SJSA1 (cell line): ENCODE measurements around the gene SCAMP4. TPM values are rescaled to one million over a fixed set of nuclear protein-coding genes. Genes with fewer than 3 reads are reported as not detected.

Source experiments
- DNase-seq, 2 experiments: peaks; one replicate each; pipeline ENCODE4 v3.0.0-alpha.2; 2015 to 2020; ENCODE audit warnings: low spot score in 2 of 2, low read depth in 1 of 2
- H3K27ac ChIP-seq: fragments of 250-450 bp; sonication (Bioruptor Pico); 2 replicates; pipeline ENCODE4 v1.5.1; 2020; ENCODE audit warnings: mild to moderate bottlenecking, moderate library complexity
- H3K27me3 ChIP-seq: fragments of 250-450 bp; sonication (Bioruptor Pico); replicated peaks from 2 replicates; pipeline ENCODE4 v1.5.1; 2020; ENCODE audit warnings: mild to moderate bottlenecking, moderate library complexity
- H3K36me3 ChIP-seq: fragments of 250-450 bp; sonication (Bioruptor Pico); 2 replicates; pipeline ENCODE4 v1.5.1; 2020; ENCODE audit warnings: mild to moderate bottlenecking
- H3K4me1 ChIP-seq: fragments of 250-450 bp; sonication (Bioruptor Pico); replicated peaks from 2 replicates; pipeline ENCODE4 v1.6.1; 2021; ENCODE audit warnings: mild to moderate bottlenecking
- H3K4me3 ChIP-seq: fragments of 250-450 bp; sonication (Bioruptor Pico); 2 replicates; pipeline ENCODE4 v1.5.1; 2020; ENCODE audit warnings: mild to moderate bottlenecking
- H3K9me3 ChIP-seq: fragments of 250-450 bp; sonication (Bioruptor Pico); replicated peaks from 2 replicates; pipeline ENCODE4 v1.5.1; 2020; ENCODE audit warnings: mild to moderate bottlenecking
- total RNA-seq: library from RNA; depleted of rRNA; stranded (reverse); fragments of >200 nt; shearing (Covaris generic); gene quantifications from 2 replicates; pipeline ENCODE4 v1.2.3, GENCODE V29; 2014

Gene SCAMP4
- total RNA-seq, 1 experiment from 2014 or later, result 47.3 TPM

- Histone ChIP-seq H3K4me1 (no peaks in the 10 kb centered on the region), H3K4me3 (no peak overlapping the region), H3K27me3 (no peaks in the 10 kb centered on the region), H3K36me3 (peaks cover 19% of the 10 kb centered on the region), H3K9me3 (no peaks in the 10 kb centered on the region), H3K27ac (no peak overlapping the region)
- no peak for DNase-seq
Observed at GRCh38 chr19:1949304-1950101, 44.3 kb downstream of the SCAMP4 start.

DNA sequence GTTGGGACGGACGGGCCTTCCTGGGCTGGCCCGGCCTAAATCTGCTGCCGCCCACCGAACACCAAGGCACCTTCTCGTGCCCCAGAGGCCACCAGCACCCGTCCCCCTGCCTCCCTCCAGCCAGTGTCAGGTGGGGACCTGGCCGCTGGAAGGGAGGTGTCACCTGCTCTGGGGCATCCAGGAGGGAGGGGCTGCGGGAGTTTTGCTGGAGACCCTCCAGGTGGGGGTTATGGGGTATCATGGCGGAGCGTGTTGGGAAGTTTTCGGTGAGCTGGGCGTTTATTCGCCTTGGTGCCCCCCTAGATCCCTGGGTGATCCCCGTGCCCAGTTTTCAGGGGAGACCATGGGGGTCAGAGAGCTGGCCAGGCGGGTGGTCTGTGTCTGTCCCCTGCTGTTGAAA, 45.4 kb downstream of the SCAMP4 start:
- no peaks in the 10 kb centered on the region for H3K27me3 ChIP-seq

GRCh38 chr19:1952635-1953034, 47.4 kb downstream of the SCAMP4 start:
- Histone ChIP-seq H3K27me3 (no peaks in the 10 kb centered on the region), H3K36me3 (peaks cover 13% of the 10 kb centered on the region), H3K4me3 (no peak overlapping the region), H3K4me1 (no peaks in the 10 kb centered on the region), H3K9me3 (no peaks in the 10 kb centered on the region), H3K27ac (no peak overlapping the region)
- DNase-seq, result no peak

More for the DNA sequence above, 45.4 kb downstream of the SCAMP4 start:
- H3K36me3 ChIP-seq, result peaks cover 19% of the 10 kb centered on the region
- H3K27ac ChIP-seq, result no peak overlapping the region
- H3K4me1 ChIP-seq, result no peaks in the 10 kb centered on the region
- no peaks in the 10 kb centered on the region for H3K9me3 ChIP-seq
- no peak for DNase-seq
- no peak overlapping the region for H3K4me3 ChIP-seq

GRCh38 chr19:1953037-1953436, 47.8 kb downstream of the SCAMP4 start:
- no peaks in the 10 kb centered on the region for H3K4me1 ChIP-seq
- H3K27me3 ChIP-seq, result no peaks in the 10 kb centered on the region
- no peaks in the 10 kb centered on the region for H3K9me3 ChIP-seq
- DNase-seq, result no peak
- peaks cover 13% of the 10 kb centered on the region for H3K36me3 ChIP-seq
- H3K27ac ChIP-seq, result no peak overlapping the region
- no peak overlapping the region for H3K4me3 ChIP-seq

GRCh38 chr19:1953441-1954094, 48.4 kb downstream of the SCAMP4 start:
- Histone ChIP-seq H3K27ac (no peak overlapping the region), H3K4me1 (no peaks in the 10 kb centered on the region)
- DNase-seq, result no peak

DNA sequence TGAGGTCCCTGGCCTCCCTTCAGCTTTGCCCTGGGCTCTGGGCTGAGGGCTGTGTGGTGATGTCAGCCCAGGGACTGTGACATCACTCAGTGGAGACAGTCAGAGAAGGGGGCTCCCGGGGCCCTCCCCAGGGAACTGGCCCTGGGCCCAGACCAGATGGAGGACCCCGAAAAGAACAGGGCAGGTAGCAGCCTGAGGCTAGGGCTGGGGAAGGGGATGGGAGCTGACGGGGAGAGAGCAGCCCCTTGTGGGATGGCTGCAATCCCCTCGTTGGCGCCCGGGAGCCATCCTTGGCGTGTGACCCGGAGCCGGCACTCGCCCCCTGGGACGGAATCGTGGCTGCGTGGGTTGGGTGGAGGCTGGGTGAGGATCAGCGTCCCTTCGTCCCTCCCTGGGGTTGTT, 49.3 kb downstream of the SCAMP4 start:
- H3K27me3 ChIP-seq, result no peaks in the 10 kb centered on the region
- no peak overlapping the region for H3K4me3 ChIP-seq
- H3K36me3 ChIP-seq, result peaks cover 13% of the 10 kb centered on the region
- no peaks in the 10 kb centered on the region for H3K4me1 ChIP-seq
- H3K9me3 ChIP-seq, result no peaks in the 10 kb centered on the region
- no peak overlapping the region for H3K27ac ChIP-seq
- DNase-seq, result no peak

More at GRCh38 chr19:1953441-1954094, 48.4 kb downstream of the SCAMP4 start:
- Histone ChIP-seq H3K4me3 (no peak overlapping the region), H3K9me3 (no peaks in the 10 kb centered on the region), H3K36me3 (peaks cover 13% of the 10 kb centered on the region), H3K27me3 (no peaks in the 10 kb centered on the region)

GRCh38 chr19:1955171-1956121, 50.2 kb downstream of the SCAMP4 start:
- Histone ChIP-seq H3K36me3 (peaks cover 10% of the 10 kb centered on the region; the same call in 1 of the 2 replicates), H3K27me3 (no peaks in the 10 kb centered on the region), H3K4me1 (no peaks in the 10 kb centered on the region), H3K4me3 (no peak overlapping the region), H3K27ac (no peak overlapping the region), H3K9me3 (no peaks in the 10 kb centered on the region)
- no peak for DNase-seq

- Histone ChIP-seq H3K4me1 (no peaks in the 10 kb centered on the region), H3K9me3 (no peaks in the 10 kb centered on the region), H3K27me3 (no peaks in the 10 kb centered on the region), H3K27ac (no peak overlapping the region), H3K36me3 (peaks cover 13% of the 10 kb centered on the region; the same call in 1 of the 2 replicates), H3K4me3 (no peak overlapping the region)
- DNase-seq, result no peak
Observed at GRCh38 chr19:1956122-1956494, 50.9 kb downstream of the SCAMP4 start.

DNA sequence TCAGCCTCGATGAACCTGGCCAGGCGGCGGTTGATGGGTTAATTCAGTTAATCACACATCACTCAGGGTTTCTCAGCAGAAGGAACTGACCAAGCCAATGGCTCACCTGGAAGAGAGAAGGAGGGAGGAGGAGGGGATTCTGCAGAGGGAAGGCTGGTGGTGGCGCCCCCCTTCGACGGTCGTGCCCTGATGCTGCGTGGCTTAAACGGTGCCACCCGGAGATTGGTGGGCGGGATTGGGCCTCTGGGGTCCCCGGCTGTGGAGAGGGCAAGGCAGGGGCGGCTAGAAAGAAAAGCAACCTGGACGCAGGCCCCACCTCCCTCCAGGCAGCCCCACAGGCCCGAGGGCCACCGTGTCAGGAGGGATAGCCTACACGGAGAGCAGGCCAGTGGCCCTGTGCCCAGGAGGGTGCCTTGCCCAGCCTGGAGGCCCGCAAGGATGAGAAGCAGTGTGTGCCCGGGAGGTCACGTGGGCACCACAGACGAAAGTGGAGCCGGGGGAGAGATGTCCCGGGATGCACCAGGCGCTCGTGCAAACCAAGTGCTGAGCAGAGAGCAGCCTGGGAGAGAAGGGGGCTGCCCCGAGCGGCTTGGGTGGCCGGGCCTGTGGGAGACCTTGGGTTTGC, 51.8 kb downstream of the SCAMP4 start:
- H3K27me3 ChIP-seq, result no peaks in the 10 kb centered on the region
- H3K27ac ChIP-seq, result no peak overlapping the region
- H3K9me3 ChIP-seq, result no peaks in the 10 kb centered on the region
- H3K4me3 ChIP-seq, result no peak overlapping the region
- no peak for DNase-seq
- H3K4me1 ChIP-seq, result no peaks in the 10 kb centered on the region
- H3K36me3 ChIP-seq, result peaks cover 11% of the 10 kb centered on the region; the same call in 1 of the 2 replicates

DNA sequence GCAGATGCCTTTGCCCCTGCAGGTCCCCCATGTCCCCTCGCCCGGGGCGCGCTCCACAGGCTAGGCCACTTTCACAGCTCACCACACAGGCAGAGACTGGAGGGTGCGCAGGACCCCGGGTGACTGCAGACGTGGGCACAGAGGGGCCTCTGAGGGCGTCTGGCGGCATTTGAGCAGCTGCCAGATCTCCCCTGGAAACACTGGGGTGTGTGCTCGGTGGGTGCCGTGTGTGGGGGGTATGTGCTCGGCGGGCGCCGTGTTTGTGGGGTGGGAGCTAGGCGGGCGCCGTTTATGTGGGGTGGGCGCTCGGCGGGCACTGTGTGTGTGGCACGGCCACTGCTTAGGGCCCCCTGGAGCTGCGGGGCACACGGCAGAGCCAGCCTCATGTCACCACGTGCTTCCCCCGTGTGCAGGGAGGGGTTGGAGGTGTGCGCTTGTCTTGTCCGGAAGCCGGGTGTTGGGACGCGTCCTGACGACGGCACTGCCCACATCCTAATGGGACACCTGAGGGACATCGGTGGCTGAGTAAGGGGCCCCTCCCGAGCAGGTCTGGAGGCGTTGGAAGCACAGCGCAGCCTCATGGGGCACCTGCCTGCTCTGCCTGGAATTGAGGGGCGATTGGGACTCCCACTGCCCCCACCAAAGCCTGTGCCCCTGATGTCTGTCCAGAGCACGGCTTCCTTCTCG, 52.5 kb downstream of the SCAMP4 start:
- no peaks in the 10 kb centered on the region for H3K27me3 ChIP-seq
- H3K4me1 ChIP-seq, result no peaks in the 10 kb centered on the region

GRCh38 chr19:1959928-1960589, 54.9 kb downstream of the SCAMP4 start:
- no peak for DNase-seq

More for the DNA sequence above, 52.5 kb downstream of the SCAMP4 start:
- Histone ChIP-seq H3K36me3 (0 out of 2 replicates have a peak, but pooled peaks cover 7% of the 10 kb centered on the region), H3K9me3 (no peaks in the 10 kb centered on the region), H3K4me3 (no peak overlapping the region), H3K27ac (no peak overlapping the region)
- no peak for DNase-seq

More at GRCh38 chr19:1959928-1960589, 54.9 kb downstream of the SCAMP4 start:
- H3K9me3 ChIP-seq, result no peaks in the 10 kb centered on the region
- H3K4me3 ChIP-seq, result no peak overlapping the region
- no peak overlapping the region for H3K27ac ChIP-seq
- no peaks in the 10 kb centered on the region for H3K27me3 ChIP-seq
- no peaks in the 10 kb centered on the region for H3K4me1 ChIP-seq
- 0 out of 2 replicates have a peak, but pooled peaks cover 6% of the 10 kb centered on the region for H3K36me3 ChIP-seq
